ENCODE results near the gene FHDC1.

The FHDC1 gene

GRCh38 chr4:152959080-152959479 lies 23.0 kb downstream of the FHDC1 start:
- DNase-seq: no peak

GRCh38 chr4:152960082-152960481 lies 24.0 kb downstream of the FHDC1 start:
- DNase-seq: no peak

GRCh38 chr4:152961014-152961772 lies 25.1 kb downstream of the FHDC1 start:
- no peak for DNase-seq

GRCh38 chr4:152961773-152962115 lies 25.6 kb downstream of the FHDC1 start:
- DNase-seq: no peak

GRCh38 chr4:152962150-152962549 lies 26.0 kb downstream of the FHDC1 start:
- DNase-seq: no peak

- DNase-seq: no peak
These were observed 28.2 kb downstream of the FHDC1 start for GRCh38 chr4:152964335-152964734.

GRCh38 chr4:152965611-152966010 lies 29.5 kb downstream of the FHDC1 start:
- no peak for DNase-seq

- DNase-seq: no peak
These were observed 31.8 kb downstream of the FHDC1 start for GRCh38 chr4:152967907-152968306.

GRCh38 chr4:152968806-152969394 lies 32.8 kb downstream of the FHDC1 start:
- DNase-seq: no peak

- no peak for DNase-seq
These were observed 34.1 kb downstream of the FHDC1 start for GRCh38 chr4:152970102-152970820.

- DNase-seq: no peak
These were observed 34.9 kb downstream of the FHDC1 start for GRCh38 chr4:152971053-152971452.

- no peak for DNase-seq
These were observed 36.9 kb downstream of the FHDC1 start for GRCh38 chr4:152972821-152973628.

GRCh38 chr4:152973629-152974467 lies 37.7 kb downstream of the FHDC1 start:
- no peak for DNase-seq

- DNase-seq: no peak
These were observed 38.6 kb downstream of the FHDC1 start for GRCh38 chr4:152974468-152975379.

- no peak for DNase-seq
These were observed 39.5 kb downstream of the FHDC1 start for GRCh38 chr4:152975380-152976211.

GRCh38 chr4:152976212-152976761 lies 40.2 kb downstream of the FHDC1 start:
- DNase-seq: no peak

GRCh38 chr4:152979731-152980330 lies 43.7 kb downstream of the FHDC1 start:
- DNase-seq: no peak

- no peak for DNase-seq
These were observed 45.2 kb downstream of the FHDC1 start for GRCh38 chr4:152981278-152981677.

GRCh38 chr4:152981842-152982241 lies 45.7 kb downstream of the FHDC1 start:
- no peak for DNase-seq

- DNase-seq: no peak
These were observed 47.1 kb downstream of the FHDC1 start for GRCh38 chr4:152983221-152983620.
